ENCODE measurements around the gene THSD4. TPM values are rescaled to one million over a fixed set of nuclear protein-coding genes. Genes with fewer than 3 reads are reported as not detected.

The THSD4 gene
- total and polyA plus RNA-seq, 2 of the 4 experiments (the other 2 are of a cell fraction), result 25.5 to 31.1 TPM

DNA sequence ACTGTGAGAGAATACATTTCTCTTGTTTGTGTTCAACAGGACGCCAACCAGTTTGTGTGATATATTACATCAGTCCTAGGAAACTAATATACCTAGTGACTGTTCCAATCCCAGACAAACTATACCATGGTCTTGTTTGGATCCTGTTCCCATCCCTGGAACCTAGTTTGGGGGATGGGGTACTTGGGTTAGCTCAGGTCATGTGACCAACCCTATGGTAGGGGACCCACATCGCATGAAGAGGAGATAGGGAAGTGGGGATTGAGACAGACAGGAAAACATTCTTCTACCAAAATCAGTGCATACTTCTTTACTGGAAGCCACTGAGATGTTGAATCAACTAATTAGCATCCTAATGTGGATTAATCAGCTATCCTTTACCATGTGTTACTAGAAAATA is 146.1 kb downstream of the THSD4 start:
- Histone ChIP-seq H4K8ac (ENCODE audit: low read depth in 2 of 2, low read length in 2 of 2) (no peak overlapping the region), H3K79me1 (ENCODE audit: low read depth in 1 of 2, low read length in 2 of 2) (peaks cover 0 to 15% of the 10 kb centered on the region in 2 experiments; a peak in 2 of 4 replicates), H3K23ac (ENCODE audit: low read depth, low read length) (no peak overlapping the region), H2BK15ac (ENCODE audit: low read depth, low read length) (peak overlapping the region; percentile 80; the same call in 1 of the 3 replicates), H3K36me3 (ENCODE audit: control insufficient read depth, insufficient read depth, low read length) (peaks cover 52% of the 10 kb centered on the region), H2AK5ac (ENCODE audit: low read depth, low read length) (0 out of 2 replicates have a peak overlapping the region, but pooled peaks have one; percentile 30), H3K9ac (ENCODE audit: low read depth, low read length) (no peak overlapping the region), H3K4me1 (ENCODE audit: control insufficient read depth, insufficient read depth, low read length) (peaks cover 4% of the 10 kb centered on the region; the same call in 1 of the 2 replicates), H2BK5ac (ENCODE audit: low read depth, low read length, poor library complexity, severe bottlenecking) (no peak overlapping the region), H3K4me3 (ENCODE audit: insufficient read depth, low read depth, low read length) (no peak overlapping the region), H2BK20ac (ENCODE audit: low read depth, low read length) (no peak overlapping the region), H3K9me1 (ENCODE audit: insufficient read depth, low read length) (peaks cover 13% of the 10 kb centered on the region), H3K18ac (ENCODE audit: low read depth, low read length) (no peak overlapping the region), H3K14ac (replicated peaks; ENCODE audit: low read depth, low read length) (no peak overlapping the region), H4K5ac (ENCODE audit: low read depth, low read length) (no peak overlapping the region; the same call in 1 of the 2 replicates), H3K27me3 (ENCODE audit: control insufficient read depth, insufficient read depth, low read length) (no peaks in the 10 kb centered on the region), H2BK120ac (ENCODE audit: low read depth, low read length) (peak overlapping the region; percentile 18; the same call in 1 of the 2 replicates), H3K27ac (ENCODE audit: insufficient read depth, low read length) (peak overlapping the region; percentile 40; the same call in 1 of the 2 replicates), H3K9me3 (ENCODE audit: control insufficient read depth, insufficient read depth, low read length) (peaks cover 7% of the 10 kb centered on the region), H3K4me2 (ENCODE audit: low read depth, low read length) (no peak overlapping the region), H3K56ac (ENCODE audit: extremely low read depth, insufficient read depth, low read length) (no peak overlapping the region), H2AK9ac (replicated peaks; ENCODE audit: low read depth, low read length, poor library complexity) (no peak overlapping the region), H3K4ac (ENCODE audit: low read depth, low read length) (no peak overlapping the region; the same call in 1 of the 2 replicates), H4K91ac (ENCODE audit: insufficient read depth, low read depth, low read length) (no peak overlapping the region), H2AFZ (replicated peaks; ENCODE audit: low read length, poor library complexity) (no peak overlapping the region), H4K20me1 (ENCODE audit: insufficient read depth, low read length) (no peaks in the 10 kb centered on the region)
- intact Hi-C loops (cut with micrococcal nuclease) (no loop called here), in situ Hi-C loops (cut with MboI; ENCODE audit: low sequenced_read_pairs) (no loop called here), dilution Hi-C loops (cut with HindIII; ENCODE audit: low sequenced_read_pairs, unreplicated experiment) (no loop called here)
- BruUV-seq (replicated peaks), result no TSS peak
- TF ChIP-seq, protein P1, sequence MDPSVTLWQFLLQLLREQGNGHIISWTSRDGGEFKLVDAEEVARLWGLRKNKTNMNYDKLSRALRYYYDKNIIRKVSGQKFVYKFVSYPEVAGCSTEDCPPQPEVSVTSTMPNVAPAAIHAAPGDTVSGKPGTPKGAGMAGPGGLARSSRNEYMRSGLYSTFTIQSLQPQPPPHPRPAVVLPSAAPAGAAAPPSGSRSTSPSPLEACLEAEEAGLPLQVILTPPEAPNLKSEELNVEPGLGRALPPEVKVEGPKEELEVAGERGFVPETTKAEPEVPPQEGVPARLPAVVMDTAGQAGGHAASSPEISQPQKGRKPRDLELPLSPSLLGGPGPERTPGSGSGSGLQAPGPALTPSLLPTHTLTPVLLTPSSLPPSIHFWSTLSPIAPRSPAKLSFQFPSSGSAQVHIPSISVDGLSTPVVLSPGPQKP (IDR thresholded peaks at IDR 0.05; ENCODE audit: borderline replicate concordance, low read depth, low read length), result no peak
- TF ChIP-seq CHD1 (IDR thresholded peaks at IDR 0.05; ENCODE audit: low read depth, low read length) (no peak), NFE2L2 (IDR thresholded peaks at IDR 0.05; ENCODE audit: low read depth, low read length) (no peak), MXI1 (IDR thresholded peaks at IDR 0.05; ENCODE audit: borderline replicate concordance, low read depth, low read length) (no peak), POLR2A (IDR thresholded peaks at IDR 0.05; ENCODE audit: low read depth, low read length) (no peak), CEBPB (IDR thresholded peaks at IDR 0.05; ENCODE audit: low read depth, low read length) (no peak), RAD21 (IDR thresholded peaks at IDR 0.05; ENCODE audit: low read length) (no peak), MAFK (IDR thresholded peaks at IDR 0.05; ENCODE audit: low read depth, low read length) (no peak), MAZ (IDR thresholded peaks at IDR 0.05; ENCODE audit: borderline replicate concordance, low read depth, low read length) (no peak)
- TF ChIP-seq, protein P2, sequence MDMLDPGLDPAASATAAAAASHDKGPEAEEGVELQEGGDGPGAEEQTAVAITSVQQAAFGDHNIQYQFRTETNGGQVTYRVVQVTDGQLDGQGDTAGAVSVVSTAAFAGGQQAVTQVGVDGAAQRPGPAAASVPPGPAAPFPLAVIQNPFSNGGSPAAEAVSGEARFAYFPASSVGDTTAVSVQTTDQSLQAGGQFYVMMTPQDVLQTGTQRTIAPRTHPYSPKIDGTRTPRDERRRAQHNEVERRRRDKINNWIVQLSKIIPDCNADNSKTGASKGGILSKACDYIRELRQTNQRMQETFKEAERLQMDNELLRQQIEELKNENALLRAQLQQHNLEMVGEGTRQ (IDR thresholded peaks at IDR 0.05; ENCODE audit: low read depth, low read length), result no peak
- ChIA-PET CTCF (interaction anchor here (1.0 kb wide), 1 partner anchor 13 kb away, joined by 3 read pairs; no protein-coding TSS in a partner anchor), POLR2A (ENCODE audit: unreplicated experiment) (no interaction called here)
- ATAC-seq (ENCODE audit: low read depth) (no peak; the same call in 1 of the 2 replicates), DNase-seq (no peak)
- no CpG with 5 or more reads among the region's 2 CpGs for WGBS, 2 experiments (ENCODE audit: extremely low coverage in 2 of 2, insufficient read length in 1 of 2)

Data from IMR-90 (cell line).